OCI-LY7 (cell line): ENCODE measurements around the gene SRGAP2C. TPM values are rescaled to one million over a fixed set of nuclear protein-coding genes. Genes with fewer than 3 reads are reported as not detected.
"Not testable (repeated sequence)": the region's sequence is repeated elsewhere in the genome, so short reads cannot be mapped to it uniquely, and the experiment has no call there.

Experiments
- BruUV-seq: library from RNA; stranded (reverse); fragments of 400-500 nt; replicated peaks from 2 replicates; lab custom pipeline; 2021; lab: Mats Ljungman, UMichigan
- CTCF ChIA-PET: fragments of 300-600 bp; sonication (Branson Sonifier 250); formaldehyde crosslinking; loops from one replicate; lab custom pipeline; 2022; ENCODE audit warnings: antibody characterized with exemption; ENCODE audit not compliant: unreplicated experiment; lab: Charles Lee
- POLR2A ChIA-PET: fragments of 300-600 bp; sonication (Branson Sonifier 250); formaldehyde crosslinking; loops from one replicate; lab custom pipeline; 2022; ENCODE audit warnings: antibody characterized with exemption; lab: Charles Lee
- DNase-seq: peaks from one replicate; pipeline ENCODE4 v3.0.0-alpha.2; 2015; ENCODE audit warnings: low spot score
- H2AFZ ChIP-seq: fragments of 200-600 bp; sonication (generic), shearing (Covaris generic); 2 replicates; pipeline ENCODE4 v1.6.1; 2014; ENCODE audit warnings: mild to moderate bottlenecking, antibody characterized with exemption, low read length, moderate library complexity
- H3K27ac ChIP-seq: fragments of 200-600 bp; sonication (generic); 2 replicates; pipeline ENCODE4 v1.5.1; 2014; ENCODE audit warnings: mixed run types, low read depth, mild to moderate bottlenecking, moderate library complexity, low read length, inconsistent platforms; ENCODE audit not compliant: poor library complexity, severe bottlenecking
- H3K36me3 ChIP-seq: fragments of 200-600 bp; sonication (generic); 2 replicates; pipeline ENCODE4 v1.6.1; 2014; ENCODE audit warnings: mild to moderate bottlenecking, antibody characterized with exemption, low read length, moderate library complexity, mixed read lengths; ENCODE audit not compliant: insufficient read depth
- H3K4me1 ChIP-seq: fragments of 200-600 bp; sonication (generic); 2 replicates; pipeline ENCODE4 v1.5.1; 2014; ENCODE audit warnings: mild to moderate bottlenecking, low read length; ENCODE audit not compliant: insufficient read depth, poor library complexity, severe bottlenecking
- H3K4me2 ChIP-seq: fragments of 200-600 bp; sonication (generic); 2 replicates; pipeline ENCODE4 v1.6.1; 2014; ENCODE audit warnings: mild to moderate bottlenecking, low read length
- H3K4me3 ChIP-seq: fragments of 200-600 bp; sonication (generic); 2 replicates; pipeline ENCODE4 v1.5.1; 2014; ENCODE audit warnings: mild to moderate bottlenecking, low read depth, low read length; ENCODE audit not compliant: poor library complexity, severe bottlenecking
- H3K79me2 ChIP-seq: fragments of 200-600 bp; sonication (generic); 2 replicates; pipeline ENCODE4 v1.6.1; 2016; ENCODE audit warnings: low read depth, mild to moderate bottlenecking, low read length, moderate library complexity, mixed read lengths; ENCODE audit not compliant: insufficient read depth
- H3K9me2 ChIP-seq: fragments of 200-600 bp; sonication (generic); 2 replicates; pipeline ENCODE4 v1.6.1; 2016; ENCODE audit warnings: mild to moderate bottlenecking, low read length, mixed read lengths; ENCODE audit not compliant: insufficient read depth
- H3K9me3 ChIP-seq: fragments of 200-600 bp; sonication (generic); 2 replicates; pipeline ENCODE4 v1.6.1; 2014; ENCODE audit warnings: mild to moderate bottlenecking, mixed run types, low read length, mixed read lengths
- H4K20me1 ChIP-seq: fragments of 200-600 bp; sonication (generic); 2 replicates; pipeline ENCODE4 v1.6.1; 2014; ENCODE audit warnings: mild to moderate bottlenecking, antibody characterized with exemption, low read length, moderate library complexity, mixed read lengths; ENCODE audit not compliant: insufficient read depth
- intact Hi-C: fragments of 100-400 bp; cut with micrococcal nuclease; formaldehyde crosslinking; loops from one replicate; pipeline ENCODE4 v1.10.0; 2022; ENCODE audit not compliant: unreplicated experiment
- total RNA-seq, 2 experiments: library from RNA; depleted of rRNA in 1 of 2; stranded (reverse); fragments of >200 nt in 1 of 2; shearing (Covaris generic) in 1 of 2; gene quantifications; 2 replicates each; pipeline ENCODE4 v1.2.3, GENCODE V29; 2014 to 2022

Gene SRGAP2C
- total RNA-seq, 2 experiments from 2014 or later = 6.8 to 30.7 TPM

DNA sequence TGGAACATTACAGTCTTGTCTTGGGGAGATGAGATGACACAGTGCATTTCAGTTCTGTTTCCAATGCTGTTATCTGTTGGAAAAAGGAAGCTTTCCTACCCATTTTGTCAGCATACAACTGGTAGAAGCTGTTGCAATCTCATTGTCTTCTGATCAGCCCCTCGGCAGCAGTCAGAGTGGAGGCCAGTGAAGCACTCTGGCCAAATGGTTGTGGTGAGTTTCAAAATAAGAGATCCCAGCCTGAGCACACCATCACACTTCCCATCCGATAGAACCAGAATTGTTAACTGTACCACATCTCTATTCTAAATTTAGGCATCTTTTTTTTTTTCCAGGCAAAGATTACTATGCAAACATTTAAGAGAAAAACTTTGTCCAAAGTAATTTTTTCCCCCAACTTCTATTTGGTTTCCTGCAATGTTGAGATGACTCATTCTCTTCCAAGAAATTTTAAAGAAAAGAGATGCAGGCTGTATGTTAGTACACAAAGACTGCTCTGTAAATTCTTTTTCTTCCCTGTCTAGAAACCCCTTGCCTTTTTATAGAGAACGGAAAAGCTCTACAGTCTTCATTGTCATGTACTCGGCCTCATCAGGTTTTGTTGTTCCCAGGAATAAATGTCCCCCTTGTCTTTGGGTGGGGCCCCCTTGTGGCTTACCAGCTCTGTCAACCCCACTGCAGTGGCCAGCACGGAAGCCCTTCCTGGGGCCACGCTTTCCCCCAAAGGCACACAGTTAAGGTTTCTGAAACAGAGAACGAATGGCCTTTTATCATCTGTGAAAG, 176.9 kb downstream of the SRGAP2C start:
- CTCF ChIA-PET, H2AFZ ChIP-seq, POLR2A ChIA-PET, H3K4me1 ChIP-seq, H3K4me3 ChIP-seq, intact Hi-C loops, H3K4me2 ChIP-seq, H4K20me1 ChIP-seq, H3K9me2 ChIP-seq, H3K27ac ChIP-seq, BruUV-seq, H3K79me2 ChIP-seq, H3K9me3 ChIP-seq, H3K36me3 ChIP-seq, DNase-seq: not testable (repeated sequence)

DNA sequence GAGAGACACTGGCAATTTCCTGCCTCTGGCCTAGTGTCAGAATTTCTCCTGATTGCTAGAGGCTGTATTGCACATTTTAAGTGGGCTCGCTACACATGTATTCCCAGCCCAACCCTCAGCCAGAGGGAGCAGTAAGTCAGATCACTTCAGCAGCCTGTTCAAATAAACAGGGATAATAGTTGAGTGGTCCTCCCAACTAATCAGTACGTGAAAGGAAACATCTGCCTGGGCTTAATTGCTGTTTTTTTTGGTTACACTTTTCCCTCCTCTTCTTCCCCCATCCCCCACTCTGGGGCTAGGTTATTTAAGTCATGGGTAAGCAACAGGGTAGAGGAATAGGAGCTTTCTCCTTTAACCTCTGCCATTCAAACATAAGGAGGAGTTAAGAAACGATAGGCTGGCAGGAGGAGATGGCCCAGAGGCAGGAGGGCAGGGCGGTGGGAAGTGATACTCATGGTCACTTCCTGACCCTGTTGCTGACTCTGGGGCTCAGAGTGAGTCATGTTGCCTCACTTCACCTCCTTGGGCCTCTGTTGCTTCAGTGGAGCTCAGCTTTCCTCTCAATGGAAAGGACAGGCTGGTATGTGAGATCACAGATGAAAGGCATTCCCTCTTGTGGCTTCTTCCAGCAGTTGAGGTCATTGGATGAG, 177.6 kb downstream of the SRGAP2C start:
- H3K4me1 ChIP-seq, DNase-seq, intact Hi-C loops, H3K4me3 ChIP-seq, BruUV-seq, H3K36me3 ChIP-seq, H4K20me1 ChIP-seq, H3K27ac ChIP-seq, H2AFZ ChIP-seq, H3K4me2 ChIP-seq, H3K9me3 ChIP-seq, H3K79me2 ChIP-seq, CTCF ChIA-PET, POLR2A ChIA-PET, H3K9me2 ChIP-seq: not testable (repeated sequence)

DNA sequence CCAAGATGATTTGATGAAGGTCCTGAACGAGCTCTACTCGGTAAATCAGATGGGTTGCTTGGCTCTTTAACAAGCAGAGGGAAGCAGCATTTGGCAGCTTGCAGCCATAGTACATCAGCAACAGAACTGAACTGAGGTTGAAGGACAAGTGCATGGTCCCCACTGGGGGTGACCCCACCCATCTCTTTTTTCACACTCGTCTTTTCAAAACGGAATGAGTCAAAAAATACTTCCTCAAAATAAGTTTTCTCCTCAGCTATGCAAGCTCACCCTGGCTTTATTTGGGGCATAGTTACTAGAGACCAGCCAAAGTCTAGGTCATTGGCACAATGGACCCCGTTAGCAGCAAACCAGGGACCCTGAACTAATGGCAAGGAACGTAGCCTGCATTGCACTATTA, 180.5 kb downstream of the SRGAP2C start:
- H3K27ac ChIP-seq, H3K4me1 ChIP-seq, H3K4me3 ChIP-seq, H3K9me3 ChIP-seq, CTCF ChIA-PET, H2AFZ ChIP-seq, intact Hi-C loops, BruUV-seq, DNase-seq, H3K9me2 ChIP-seq, H3K4me2 ChIP-seq, POLR2A ChIA-PET, H4K20me1 ChIP-seq, H3K36me3 ChIP-seq, H3K79me2 ChIP-seq: not testable (repeated sequence)

GRCh38 chr1:121365723-121366122, 180.9 kb downstream of the SRGAP2C start:
- POLR2A ChIA-PET, BruUV-seq, H3K4me3 ChIP-seq, H3K9me2 ChIP-seq, H2AFZ ChIP-seq, H3K4me2 ChIP-seq, CTCF ChIA-PET, H3K9me3 ChIP-seq, DNase-seq, H3K27ac ChIP-seq, H3K4me1 ChIP-seq, H3K79me2 ChIP-seq, H3K36me3 ChIP-seq, intact Hi-C loops, H4K20me1 ChIP-seq: not testable (repeated sequence)

DNA sequence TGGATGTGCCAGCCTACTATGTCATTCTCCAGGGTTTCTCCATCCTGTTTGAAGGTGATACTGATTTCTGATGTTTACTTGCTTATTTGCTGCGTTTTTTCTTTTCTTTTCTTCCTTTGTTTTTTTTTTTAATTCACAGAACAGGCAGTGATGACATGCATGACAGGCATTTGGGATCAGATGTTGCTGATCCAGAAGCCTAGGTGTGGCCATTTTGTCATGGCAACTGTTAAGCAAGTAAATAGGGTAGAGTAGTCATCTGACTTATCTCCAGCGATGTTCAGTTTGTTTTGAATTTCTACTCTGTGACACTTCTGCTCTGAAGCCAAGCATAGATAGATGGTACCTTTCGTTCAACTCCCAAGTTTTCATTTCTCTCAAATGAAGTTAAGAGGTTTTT, 181.4 kb downstream of the SRGAP2C start:
- H3K36me3 ChIP-seq, POLR2A ChIA-PET, H2AFZ ChIP-seq, H3K4me3 ChIP-seq, DNase-seq, intact Hi-C loops, H3K27ac ChIP-seq, BruUV-seq, H3K79me2 ChIP-seq, H3K4me1 ChIP-seq, H3K9me2 ChIP-seq, H3K4me2 ChIP-seq, H3K9me3 ChIP-seq, CTCF ChIA-PET, H4K20me1 ChIP-seq: not testable (repeated sequence)

GRCh38 chr1:121368910-121369309, 184.1 kb downstream of the SRGAP2C start:
- H4K20me1 ChIP-seq, H3K79me2 ChIP-seq, BruUV-seq, CTCF ChIA-PET, DNase-seq, H3K4me2 ChIP-seq, H3K4me3 ChIP-seq, H2AFZ ChIP-seq, H3K4me1 ChIP-seq, H3K9me3 ChIP-seq, H3K36me3 ChIP-seq, H3K27ac ChIP-seq, POLR2A ChIA-PET, intact Hi-C loops, H3K9me2 ChIP-seq: not testable (repeated sequence)
